IMR-90 (cell line): Measurements from ENCODE around the gene DHRS13. TPM values are rescaled to one million over a fixed set of nuclear protein-coding genes. Genes with fewer than 3 reads are reported as not detected.

Experiments used
- ATAC-seq: fragments of 200-7000 bp; cut with Tn5 transposase; 2 replicates; pipeline ENCODE4 v1.9.1; 2020; ENCODE audit warnings: low read depth, mild to moderate bottlenecking, moderate library complexity
- BruUV-seq: library from RNA; stranded (reverse); fragments of 400-500 nt; replicated peaks from 2 replicates; lab custom pipeline; 2021; lab: Mats Ljungman, UMichigan
- CTCF ChIA-PET: fragments of 300-600 bp; formaldehyde crosslinking; extraction: SDS; loops from one replicate; lab custom pipeline; 2021; ENCODE audit warnings: antibody characterized with exemption; lab: Yijun Ruan, JAX
- POLR2A ChIA-PET: fragments of 300-600 bp; sonication (Branson Sonifier 250); formaldehyde crosslinking; loops from one replicate; lab custom pipeline; 2022; ENCODE audit warnings: antibody characterized with exemption; ENCODE audit not compliant: unreplicated experiment; lab: Charles Lee
- DNase-seq: peaks from one replicate; pipeline ENCODE4 v3.0.0; 2013
- H2AFZ ChIP-seq: replicated peaks from 2 replicates; pipeline ENCODE3; 2013; ENCODE audit warnings: low read length, mild to moderate bottlenecking; ENCODE audit not compliant: poor library complexity
- H2AK5ac ChIP-seq: 2 replicates; pipeline ENCODE4 v1.6.1; 2013; ENCODE audit warnings: low read depth, low read length, inconsistent platforms
- H2AK9ac ChIP-seq: replicated peaks from 2 replicates; pipeline ENCODE3; 2013; ENCODE audit warnings: mild to moderate bottlenecking, low read depth, low read length, moderate library complexity; ENCODE audit not compliant: poor library complexity
- H2BK120ac ChIP-seq: 2 replicates; pipeline ENCODE4 v1.6.1; 2013; ENCODE audit warnings: low read depth, low read length, inconsistent platforms
- H2BK15ac ChIP-seq: 3 replicates; pipeline ENCODE4 v1.6.1; 2013; ENCODE audit warnings: low read depth, low read length, inconsistent platforms
- H2BK20ac ChIP-seq: 2 replicates; pipeline ENCODE4 v1.6.1; 2013; ENCODE audit warnings: low read depth, mild to moderate bottlenecking, inconsistent platforms, low read length, moderate library complexity
- H2BK5ac ChIP-seq: 2 replicates; pipeline ENCODE4 v1.6.1; 2013; ENCODE audit warnings: mild to moderate bottlenecking, low read depth, low read length, inconsistent platforms; ENCODE audit not compliant: poor library complexity, severe bottlenecking
- H3K14ac ChIP-seq: replicated peaks from 2 replicates; pipeline ENCODE4 v1.6.1; 2013; ENCODE audit warnings: low read depth, low read length, inconsistent platforms
- H3K18ac ChIP-seq: 2 replicates; pipeline ENCODE4 v1.6.1; 2013; ENCODE audit warnings: low read depth, low read length, control low read depth
- H3K23ac ChIP-seq: 2 replicates; pipeline ENCODE4 v1.6.1; 2013; ENCODE audit warnings: low read depth, low read length, inconsistent platforms
- H3K27ac ChIP-seq: 2 replicates; pipeline ENCODE4 v1.5.1; 2013; ENCODE audit warnings: mild to moderate bottlenecking, control low read depth, low read length; ENCODE audit not compliant: insufficient read depth
- H3K27me3 ChIP-seq: 2 replicates; pipeline ENCODE4 v1.6.1; 2013; ENCODE audit warnings: low read length; ENCODE audit not compliant: control insufficient read depth, insufficient read depth
- H3K36me3 ChIP-seq: 2 replicates; pipeline ENCODE4 v1.6.1; 2013; ENCODE audit warnings: low read length, mixed read lengths; ENCODE audit not compliant: control insufficient read depth, insufficient read depth
- H3K4ac ChIP-seq: 2 replicates; pipeline ENCODE4 v1.6.1; 2013; ENCODE audit warnings: low read depth, low read length, inconsistent platforms
- H3K4me1 ChIP-seq: 2 replicates; pipeline ENCODE4 v1.6.1; 2013; ENCODE audit warnings: low read length, mixed read lengths; ENCODE audit not compliant: control insufficient read depth, insufficient read depth
- H3K4me2 ChIP-seq: 2 replicates; pipeline ENCODE4 v1.6.1; 2013; ENCODE audit warnings: low read depth, mild to moderate bottlenecking, control low read depth, low read length, moderate library complexity
- H3K4me3 ChIP-seq: 2 replicates; pipeline ENCODE4 v1.5.1; 2013; ENCODE audit warnings: low read depth, mild to moderate bottlenecking, control low read depth, low read length, moderate library complexity; ENCODE audit not compliant: insufficient read depth
- H3K56ac ChIP-seq: 2 replicates; pipeline ENCODE4 v1.6.1; 2013; ENCODE audit warnings: low read length, inconsistent platforms; ENCODE audit not compliant: insufficient read depth; ENCODE audit errors: extremely low read depth
- H3K79me1 ChIP-seq, 2 experiments: 2 replicates each; pipeline ENCODE4 v1.6.1; 2013; ENCODE audit warnings: low read length in 2 of 2, inconsistent platforms in 1 of 2, low read depth in 1 of 2
- H3K9ac ChIP-seq: 2 replicates; pipeline ENCODE4 v1.6.1; 2013; ENCODE audit warnings: low read depth, low read length, control low read depth
- H3K9me1 ChIP-seq: 2 replicates; pipeline ENCODE4 v1.6.1; 2013; ENCODE audit warnings: low read length, inconsistent platforms; ENCODE audit not compliant: insufficient read depth
- H3K9me3 ChIP-seq: 2 replicates; pipeline ENCODE4 v1.6.1; 2013; ENCODE audit warnings: low read length; ENCODE audit not compliant: control insufficient read depth, insufficient read depth
- H4K20me1 ChIP-seq: 2 replicates; pipeline ENCODE4 v1.6.1; 2013; ENCODE audit warnings: low read length, inconsistent platforms; ENCODE audit not compliant: insufficient read depth
- H4K5ac ChIP-seq: 2 replicates; pipeline ENCODE4 v1.6.1; 2013; ENCODE audit warnings: mild to moderate bottlenecking, low read depth, low read length, control low read depth
- H4K8ac ChIP-seq, 2 experiments: 2 replicates each; pipeline ENCODE4 v1.6.1; 2013; ENCODE audit warnings: low read depth in 2 of 2, low read length in 2 of 2, control low read depth in 1 of 2, inconsistent platforms in 1 of 2
- H4K91ac ChIP-seq: 2 replicates; pipeline ENCODE4 v1.6.1; 2013; ENCODE audit warnings: low read depth, low read length, inconsistent platforms; ENCODE audit not compliant: insufficient read depth
- BHLHE40 ChIP-seq: fragments of 150-350 bp; IDR thresholded peaks from 2 replicates; pipeline ENCODE4 v1.6.1; 2016; ENCODE audit warnings: mild to moderate bottlenecking, low read depth, low read length
- CEBPB ChIP-seq: IDR thresholded peaks from 2 replicates; pipeline ENCODE4 v1.6.1; 2012; ENCODE audit warnings: low read depth, low read length, improper control_type of control experiment
- CHD1 ChIP-seq: IDR thresholded peaks from 2 replicates; pipeline ENCODE4 v1.6.1; 2012; ENCODE audit warnings: low read depth, low read length, improper control_type of control experiment
- CTCF ChIP-seq: conservative IDR thresholded peaks from 2 replicates; pipeline ENCODE4 v1.5.1; 2012; ENCODE audit warnings: mild to moderate bottlenecking, low read depth, low read length, improper control_type of control experiment
- MXI1 ChIP-seq: IDR thresholded peaks from 2 replicates; pipeline ENCODE4 v1.6.1; 2012; ENCODE audit warnings: low read depth, mild to moderate bottlenecking, low read length, moderate library complexity, borderline replicate concordance
- RAD21 ChIP-seq: IDR thresholded peaks from 2 replicates; pipeline ENCODE4 v1.6.1; 2012; ENCODE audit warnings: low read length, improper control_type of control experiment
- RCOR1 ChIP-seq: IDR thresholded peaks from 2 replicates; pipeline ENCODE4 v1.6.1; 2012; ENCODE audit warnings: mild to moderate bottlenecking, low read length, improper control_type of control experiment; ENCODE audit not compliant: insufficient replicate concordance
- RFX5 ChIP-seq: IDR thresholded peaks from 2 replicates; pipeline ENCODE4 v1.8.0; 2012; ENCODE audit warnings: low read depth, mild to moderate bottlenecking, low read length, moderate library complexity
- SMC3 ChIP-seq: fragments of 150-350 bp; IDR thresholded peaks from 2 replicates; pipeline ENCODE4 v1.6.1; 2016; ENCODE audit warnings: low read depth, mild to moderate bottlenecking, antibody characterized with exemption, low read length, moderate library complexity
- WGBS, 2 experiments: methylation state at CpG; one replicate each; pipeline versions ENCODE4 v1.1.5 to v1.1.7; 2013; ENCODE audit warnings: missing lambda C conversion rate in 2 of 2; ENCODE audit not compliant: insufficient read length in 1 of 2; ENCODE audit errors: extremely low coverage in 2 of 2; 5-methylcytosine and 5-hydroxymethylcytosine counted together
- dilution Hi-C: fragments of 300-500 bp; cut with HindIII; formaldehyde crosslinking; loops from one replicate; pipeline ENCODE4 v1.14.3; 2018; ENCODE audit warnings: low sequenced_read_pairs; ENCODE audit not compliant: unreplicated experiment
- in situ Hi-C: fragments of 300-500 bp; cut with MboI; formaldehyde crosslinking; loops from 3 replicates; pipeline ENCODE4 v1.14.3; 2019; ENCODE audit warnings: low sequenced_read_pairs, inconsistent platforms, mixed read lengths
- intact Hi-C: fragments of 100-400 bp; cut with micrococcal nuclease; formaldehyde crosslinking; loops from 2 replicates; pipeline ENCODE4 v1.10.0; 2022
- polyA plus RNA-seq, 3 experiments: library from polyadenylated mRNA; depleted of rRNA; stranded (reverse); fragments of >200 nt; gene quantifications; 2 replicates each; pipeline ENCODE4 v1.2.3, GENCODE V29; 2012; ENCODE audit warnings: low replicate concordance in 1 of 3
- total RNA-seq: library from RNA; depleted of rRNA; stranded (reverse); fragments of >200 nt; gene quantifications from 2 replicates; pipeline ENCODE4 v1.2.3, GENCODE V29; 2012
- TF ChIP-seq, protein P1 (sequence below): fragments of 150-350 bp; IDR thresholded peaks from 2 replicates; pipeline ENCODE4 v1.6.1; 2017; ENCODE audit warnings: mild to moderate bottlenecking, antibody characterized with exemption, low read length, low read depth
- TF ChIP-seq, protein P2 (sequence below): fragments of 150-350 bp; IDR thresholded peaks from 2 replicates; pipeline ENCODE4 v1.6.1; 2016; ENCODE audit warnings: low read depth, mild to moderate bottlenecking, low read length, moderate library complexity, borderline replicate concordance

The DHRS13 gene
- total and polyA plus RNA-seq, 2 of the 4 experiments (the other 2 are of a cell fraction), result 2.7 to 3.9 TPM

- no peak overlapping the region for H3K14ac ChIP-seq
- CTCF ChIA-PET, result interaction anchor here (1.6 kb wide), 1 partner anchor 190 kb away, joined by 6 read pairs; no protein-coding TSS in a partner anchor
- no peaks in the 10 kb centered on the region for H3K9me1 ChIP-seq
- H3K4ac ChIP-seq, result no peak overlapping the region
- H3K23ac ChIP-seq, result no peak overlapping the region
- dilution Hi-C loops (no loop called here), in situ Hi-C loops (no loop called here), intact Hi-C loops (no loop called here)
- H2BK120ac ChIP-seq, result no peak overlapping the region
- H3K27ac ChIP-seq, result no peak overlapping the region
- no peak overlapping the region for H3K4me3 ChIP-seq
- H3K4me2 ChIP-seq, result no peak overlapping the region
- H3K79me1 ChIP-seq, result peaks cover 44 to 52% of the 10 kb centered on the region in 2 experiments
- no TSS peak for BruUV-seq
- H4K20me1 ChIP-seq, result peaks cover 27% of the 10 kb centered on the region; the same call in 1 of the 2 replicates
- TF ChIP-seq BHLHE40, result no peak
- TF ChIP-seq CHD1, result no peak
- TF ChIP-seq, protein P1, sequence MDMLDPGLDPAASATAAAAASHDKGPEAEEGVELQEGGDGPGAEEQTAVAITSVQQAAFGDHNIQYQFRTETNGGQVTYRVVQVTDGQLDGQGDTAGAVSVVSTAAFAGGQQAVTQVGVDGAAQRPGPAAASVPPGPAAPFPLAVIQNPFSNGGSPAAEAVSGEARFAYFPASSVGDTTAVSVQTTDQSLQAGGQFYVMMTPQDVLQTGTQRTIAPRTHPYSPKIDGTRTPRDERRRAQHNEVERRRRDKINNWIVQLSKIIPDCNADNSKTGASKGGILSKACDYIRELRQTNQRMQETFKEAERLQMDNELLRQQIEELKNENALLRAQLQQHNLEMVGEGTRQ, result no peak
- no peak for TF ChIP-seq MXI1
- no peak for TF ChIP-seq RAD21
- TF ChIP-seq CEBPB, result no peak
- TF ChIP-seq CTCF, result no peak
- TF ChIP-seq, protein P2, sequence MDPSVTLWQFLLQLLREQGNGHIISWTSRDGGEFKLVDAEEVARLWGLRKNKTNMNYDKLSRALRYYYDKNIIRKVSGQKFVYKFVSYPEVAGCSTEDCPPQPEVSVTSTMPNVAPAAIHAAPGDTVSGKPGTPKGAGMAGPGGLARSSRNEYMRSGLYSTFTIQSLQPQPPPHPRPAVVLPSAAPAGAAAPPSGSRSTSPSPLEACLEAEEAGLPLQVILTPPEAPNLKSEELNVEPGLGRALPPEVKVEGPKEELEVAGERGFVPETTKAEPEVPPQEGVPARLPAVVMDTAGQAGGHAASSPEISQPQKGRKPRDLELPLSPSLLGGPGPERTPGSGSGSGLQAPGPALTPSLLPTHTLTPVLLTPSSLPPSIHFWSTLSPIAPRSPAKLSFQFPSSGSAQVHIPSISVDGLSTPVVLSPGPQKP, result no peak
- no peak for TF ChIP-seq SMC3
- no peak for TF ChIP-seq RFX5
- no peak for TF ChIP-seq RCOR1
- H2BK5ac ChIP-seq, result no peak overlapping the region
- H2AK5ac ChIP-seq, result no peak overlapping the region
- H3K9me3 ChIP-seq, result no peaks in the 10 kb centered on the region
- H4K8ac ChIP-seq, result no peak overlapping the region
- POLR2A ChIA-PET, result interaction anchor here (0.5 kb wide), 1 partner anchor 42 kb away, joined by 3 read pairs; no protein-coding TSS in a partner anchor
- H3K9ac ChIP-seq, result no peak overlapping the region
- H2AFZ ChIP-seq, result no peak overlapping the region
- H3K27me3 ChIP-seq, result no peaks in the 10 kb centered on the region
- H3K18ac ChIP-seq, result no peak overlapping the region
- peaks cover 62% of the 10 kb centered on the region for H3K36me3 ChIP-seq
- DNase-seq (no peak), ATAC-seq (no peak)
- H2AK9ac ChIP-seq, result no peak overlapping the region
- H3K4me1 ChIP-seq, result no peaks in the 10 kb centered on the region
- H4K5ac ChIP-seq, result no peak overlapping the region
- H2BK20ac ChIP-seq, result no peak overlapping the region
- no peak overlapping the region for H3K56ac ChIP-seq
- WGBS, 2 experiments, result 97% methylated on average over 7 of the region's 12 CpGs; no CpG with 5 or more reads in 1 of the 2 experiments
- H2BK15ac ChIP-seq, result no peak overlapping the region
- no peak overlapping the region for H4K91ac ChIP-seq
Observed at GRCh38 chr17:28917029-28917428, 14.2 kb upstream of the DHRS13 start.
